Skeletal muscle tissue (tissue), 4 donors: ENCODE measurements around the gene HBG1. TPM values are rescaled to one million over a fixed set of nuclear protein-coding genes. Genes with fewer than 3 reads are reported as not detected.

Source experiments
- H3K27ac ChIP-seq: one replicate; pipeline ENCODE4 v1.7.0; 2013; ENCODE audit warnings: mild to moderate bottlenecking, low read depth, low read length, inconsistent platforms
- H3K27me3 ChIP-seq, 3 donors: one replicate each; pipeline ENCODE4 v1.7.0; 2013; ENCODE audit warnings: low read length in 3 of 3; ENCODE audit not compliant: control insufficient read depth in 3 of 3, insufficient read depth in 3 of 3
- H3K36me3 ChIP-seq, 3 donors: one replicate each; pipeline ENCODE4 v1.7.0; 2013; ENCODE audit warnings: low read length in 3 of 3; ENCODE audit not compliant: control insufficient read depth in 3 of 3, insufficient read depth in 3 of 3
- H3K4me1 ChIP-seq, 3 donors: one replicate each; pipeline ENCODE4 v1.7.0; 2013; ENCODE audit warnings: low read length in 3 of 3, mild to moderate bottlenecking in 3 of 3; ENCODE audit not compliant: control insufficient read depth in 3 of 3, insufficient read depth in 3 of 3
- H3K4me3 ChIP-seq, 3 donors: one replicate each; pipeline ENCODE4 v1.7.0; 2013; ENCODE audit warnings: low read length in 3 of 3
- H3K9ac ChIP-seq, 3 donors: one replicate each; pipeline ENCODE4 v1.7.0; 2013; ENCODE audit warnings: low read length in 3 of 3, mild to moderate bottlenecking in 3 of 3, moderate library complexity in 2 of 3, low read depth in 1 of 3
- H3K9me3 ChIP-seq, 3 donors: one replicate each; pipeline ENCODE4 v1.7.0; 2013; ENCODE audit warnings: low read length in 3 of 3; ENCODE audit not compliant: control insufficient read depth in 3 of 3
- total RNA-seq: library from RNA; depleted of rRNA; stranded (reverse); fragments of >200 nt; gene quantifications from one replicate; pipeline ENCODE4 v1.2.3, GENCODE V29; 2014
- donor health status: Osteomylitis.

HBG1 gene
- total RNA-seq, 1 donor from 2014 or later: 24.5 TPM

DNA sequence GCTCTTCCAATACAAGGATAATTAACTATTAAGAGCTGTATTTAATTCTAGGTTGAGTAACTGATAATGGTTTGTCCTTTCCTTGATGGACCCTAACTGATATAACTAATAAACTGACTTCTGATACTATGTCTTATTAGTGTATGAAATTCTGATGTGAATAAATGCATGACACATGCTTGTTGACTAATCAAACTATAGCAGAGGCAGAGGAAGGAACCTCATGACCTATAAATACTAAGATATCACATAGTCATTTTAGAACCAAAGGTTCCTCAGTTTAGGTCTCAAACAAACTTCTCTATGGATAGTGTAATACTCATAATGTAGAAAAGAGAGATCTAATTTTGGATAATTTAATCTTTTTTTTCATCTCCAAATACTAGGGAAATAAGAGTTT lies 10.6 kb downstream of the HBG1 start:
- no peak overlapping the region for H3K4me3 ChIP-seq
- no peaks in the 10 kb centered on the region for H3K9me3 ChIP-seq
- H3K36me3 ChIP-seq: no peaks in the 10 kb centered on the region
- no peak overlapping the region for H3K9ac ChIP-seq
- H3K4me1 ChIP-seq: no peaks in the 10 kb centered on the region
- no peak overlapping the region for H3K27ac ChIP-seq
- H3K27me3 ChIP-seq: no peaks in the 10 kb centered on the region

DNA sequence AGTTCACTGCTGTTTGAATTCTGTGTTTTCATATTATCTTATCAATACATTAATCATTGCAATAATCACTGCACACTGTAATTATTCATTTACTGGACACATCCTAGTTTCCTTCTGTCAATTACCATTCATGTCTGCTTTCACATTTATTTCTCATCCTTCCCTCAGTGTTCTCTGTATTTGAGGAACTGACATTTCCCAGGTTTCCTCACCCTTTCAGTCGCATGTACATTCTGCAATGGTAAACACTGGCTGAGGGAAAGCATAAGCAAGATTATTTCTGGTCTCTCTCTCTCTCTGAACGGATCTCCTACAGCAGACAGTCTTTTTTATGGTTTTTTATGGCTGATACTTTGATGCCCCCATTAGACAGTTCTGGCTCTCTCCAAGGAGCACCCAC lies 11.2 kb downstream of the HBG1 start:
- no peaks in the 10 kb centered on the region for H3K36me3 ChIP-seq
- no peaks in the 10 kb centered on the region for H3K4me1 ChIP-seq
- no peak overlapping the region for H3K4me3 ChIP-seq
- H3K27ac ChIP-seq: no peak overlapping the region
- no peak overlapping the region for H3K9ac ChIP-seq
- no peaks in the 10 kb centered on the region for H3K27me3 ChIP-seq
- H3K9me3 ChIP-seq: no peaks in the 10 kb centered on the region

- Histone ChIP-seq H3K9ac (no peak overlapping the region), H3K36me3 (no peaks in the 10 kb centered on the region), H3K4me1 (no peaks in the 10 kb centered on the region), H3K4me3 (no peak overlapping the region), H3K9me3 (no peaks in the 10 kb centered on the region), H3K27me3 (no peaks in the 10 kb centered on the region), H3K27ac (no peak overlapping the region)
Observed at GRCh38 chr11:5237420-5237819, 12.2 kb downstream of the HBG1 start.

- Histone ChIP-seq H3K9ac (no peak overlapping the region), H3K9me3 (no peaks in the 10 kb centered on the region)
Observed at GRCh38 chr11:5235364-5236095, 14.1 kb downstream of the HBG1 start.

DNA sequence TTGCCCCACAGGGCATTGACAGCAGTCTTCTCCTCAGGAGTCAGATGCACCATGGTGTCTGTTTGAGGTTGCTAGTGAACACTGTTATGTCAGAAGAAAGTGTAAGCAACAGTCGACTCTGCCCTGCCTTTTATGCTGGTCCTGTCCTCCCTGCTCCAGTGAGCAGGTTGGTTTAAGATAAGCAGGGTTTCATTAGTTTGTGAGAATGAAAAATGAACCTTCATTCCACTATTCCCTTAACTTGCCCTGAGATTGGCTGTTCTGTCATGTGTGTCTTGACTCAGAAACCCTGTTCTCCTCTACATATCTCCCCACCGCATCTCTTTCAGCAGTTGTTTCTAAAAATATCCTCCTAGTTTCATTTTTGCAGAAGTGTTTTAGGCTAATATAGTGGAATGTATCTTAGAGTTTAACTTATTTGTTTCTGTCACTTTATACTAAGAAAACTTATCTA lies 15.2 kb downstream of the HBG1 start, which contains the start of gene HBD:
Gene HBD (minus strand): TSS at position 103 of the 454 bp plus-strand sequence. CDS start 50 bp downstream, at position 53.
- no peaks in the 10 kb centered on the region for H3K4me1 ChIP-seq

More at GRCh38 chr11:5235364-5236095, 14.1 kb downstream of the HBG1 start:
- Histone ChIP-seq H3K4me1 (no peaks in the 10 kb centered on the region), H3K36me3 (no peaks in the 10 kb centered on the region), H3K27me3 (no peaks in the 10 kb centered on the region), H3K4me3 (no peak overlapping the region), H3K27ac (no peak overlapping the region)

DNA sequence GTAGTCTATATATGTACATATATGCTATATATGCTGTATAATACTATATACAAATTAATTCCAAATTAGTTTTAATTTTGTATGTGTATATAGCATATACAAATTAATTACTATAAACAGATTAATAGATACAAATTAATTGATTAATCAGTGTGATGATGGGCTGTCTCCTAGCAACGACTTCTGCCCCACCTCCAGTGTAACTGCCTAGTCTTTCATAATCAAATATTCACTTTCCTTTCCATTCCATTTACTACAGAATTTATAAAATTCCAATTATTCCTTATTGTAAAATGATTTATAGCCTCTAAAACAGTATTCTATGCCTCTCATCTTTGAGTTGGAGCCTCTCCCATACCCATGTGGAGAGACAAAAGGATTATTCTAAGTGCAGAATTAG lies 16.4 kb downstream of the HBG1 start:
- Histone ChIP-seq H3K27me3 (no peaks in the 10 kb centered on the region), H3K36me3 (no peaks in the 10 kb centered on the region), H3K27ac (no peak overlapping the region), H3K9ac (no peak overlapping the region), H3K9me3 (no peaks in the 10 kb centered on the region), H3K4me1 (no peaks in the 10 kb centered on the region), H3K4me3 (no peak overlapping the region)

More for the DNA sequence above, 15.2 kb downstream of the HBG1 start, which contains the start of gene HBD:
- no peak within 1 kb of the TSS for H3K27ac ChIP-seq
- H3K27me3 ChIP-seq: no peaks in the 10 kb centered on the region
- H3K4me3 ChIP-seq: no peak within 1 kb of the TSS
- no peaks in the 10 kb centered on the region for H3K9me3 ChIP-seq
- H3K9ac ChIP-seq: no peak within 1 kb of the TSS
- no peaks in the 10 kb centered on the region for H3K36me3 ChIP-seq

- Histone ChIP-seq H3K27ac (no peak overlapping the region), H3K4me3 (no peak overlapping the region), H3K9me3 (no peaks in the 10 kb centered on the region), H3K9ac (no peak overlapping the region), H3K27me3 (no peaks in the 10 kb centered on the region), H3K36me3 (no peaks in the 10 kb centered on the region), H3K4me1 (no peaks in the 10 kb centered on the region)
Observed at GRCh38 chr11:5232821-5233220, 16.8 kb downstream of the HBG1 start.

- Histone ChIP-seq H3K36me3 (no peaks in the 10 kb centered on the region), H3K4me3 (no peak overlapping the region), H3K4me1 (no peaks in the 10 kb centered on the region), H3K9ac (no peak overlapping the region), H3K9me3 (no peaks in the 10 kb centered on the region), H3K27me3 (no peaks in the 10 kb centered on the region), H3K27ac (no peak overlapping the region)
Observed at GRCh38 chr11:5232176-5232575, 17.5 kb downstream of the HBG1 start.

DNA sequence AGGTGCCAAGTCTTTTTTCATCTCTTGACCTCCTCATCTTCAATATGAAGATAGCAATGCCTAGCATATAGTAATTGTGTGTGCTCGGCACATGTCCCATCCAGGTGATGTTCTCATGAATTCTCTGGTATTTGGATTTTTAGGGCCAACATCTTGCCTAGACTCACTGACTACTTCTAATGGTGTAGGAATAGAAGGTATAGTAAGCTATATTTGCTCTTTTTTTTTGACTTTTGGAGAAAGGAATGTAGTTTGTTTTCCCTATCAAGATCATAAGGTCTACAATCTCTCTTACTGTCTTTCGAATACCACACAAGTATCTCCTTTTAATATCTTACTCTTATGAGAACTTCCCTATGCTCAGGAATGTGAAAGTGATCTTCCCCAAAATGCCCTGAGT lies 18.5 kb downstream of the HBG1 start:
- no peaks in the 10 kb centered on the region for H3K9me3 ChIP-seq
- H3K4me3 ChIP-seq: no peak overlapping the region
- H3K4me1 ChIP-seq: no peaks in the 10 kb centered on the region
- no peaks in the 10 kb centered on the region for H3K36me3 ChIP-seq
- H3K9ac ChIP-seq: no peak overlapping the region
- H3K27me3 ChIP-seq: no peaks in the 10 kb centered on the region
- H3K27ac ChIP-seq: no peak overlapping the region

DNA sequence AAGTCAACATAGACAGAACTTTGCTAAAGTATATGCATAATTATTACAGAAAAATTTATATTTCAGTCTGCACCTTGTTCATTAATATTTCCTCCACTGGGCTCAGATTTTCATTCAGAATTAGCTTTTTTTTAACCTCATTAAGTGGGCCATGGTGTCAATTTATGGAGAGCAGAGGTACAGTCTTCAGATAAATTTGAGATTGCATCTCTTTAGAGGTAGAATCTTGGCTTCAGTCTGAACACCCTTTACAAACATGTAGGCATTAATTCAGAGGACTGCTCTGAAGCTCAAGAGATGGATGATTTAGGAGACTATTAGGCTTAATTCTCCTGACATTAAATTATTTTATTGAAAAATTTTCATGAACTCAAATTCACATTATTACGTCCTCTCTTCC lies 19.4 kb downstream of the HBG1 start:
- Histone ChIP-seq H3K9ac (no peak overlapping the region), H3K4me1 (no peaks in the 10 kb centered on the region), H3K9me3 (no peaks in the 10 kb centered on the region), H3K27me3 (no peaks in the 10 kb centered on the region), H3K4me3 (no peak overlapping the region), H3K36me3 (no peaks in the 10 kb centered on the region), H3K27ac (no peak overlapping the region)
